K562 (cell line): ENCODE measurements around the gene HSPB7. TPM values are rescaled to one million over a fixed set of nuclear protein-coding genes. Genes with fewer than 3 reads are reported as not detected.

Experiments used
- ARNT ChIP-seq, 2 experiments: fragments of 450-650 bp; IDR thresholded peaks; 2 replicates each; pipeline ENCODE4 v1.6.1; 2016; ENCODE audit warnings: mild to moderate bottlenecking in 1 of 2
- BACH1 ChIP-seq: fragments of 200-800 bp; sonication (Bioruptor generic); IDR thresholded peaks from 2 replicates; pipeline ENCODE4 v1.6.1; 2016; ENCODE audit warnings: missing genetic modification characterization, missing compliant biosample characterization
- CREBBP ChIP-seq: IDR thresholded peaks from one replicate; pipeline ENCODE4 v1.6.1; 2012; ENCODE audit warnings: low read depth, mild to moderate bottlenecking, control low read depth, inconsistent platforms, low read length
- L3MBTL2 ChIP-seq: fragments of 450-650 bp; IDR thresholded peaks from 2 replicates; pipeline ENCODE4 v1.6.1; 2016; ENCODE audit warnings: mild to moderate bottlenecking, moderate library complexity
- MED1 ChIP-seq: sonication (generic); formaldehyde crosslinking; IDR thresholded peaks from 2 replicates; pipeline ENCODE4 v1.8.1; 2023; ENCODE audit warnings: missing genetic modification reagents, borderline replicate concordance
- MTA1 ChIP-seq: fragments of 450-650 bp; IDR thresholded peaks from 2 replicates; pipeline ENCODE4 v1.6.1; 2017; ENCODE audit warnings: borderline replicate concordance
- MTA2 ChIP-seq: fragments of 450-650 bp; IDR thresholded peaks from 2 replicates; pipeline ENCODE4 v1.6.1; 2016; ENCODE audit warnings: low read depth
- NCOA4 ChIP-seq: fragments of 450-650 bp; IDR thresholded peaks from 2 replicates; pipeline ENCODE4 v1.6.1; 2018; ENCODE audit warnings: mild to moderate bottlenecking; ENCODE audit not compliant: partially characterized antibody
- PCBP1 ChIP-seq: fragments of 200-400 bp; formaldehyde crosslinking; IDR thresholded peaks from 2 replicates; pipeline ENCODE4 v1.6.1; 2018; ENCODE audit warnings: mild to moderate bottlenecking, low read depth, low read length; ENCODE audit not compliant: poor library complexity, severe bottlenecking
- PRMT5 ChIP-seq: sonication (generic); formaldehyde crosslinking; IDR thresholded peaks from 2 replicates; pipeline ENCODE4 v1.5.0; 2020; ENCODE audit warnings: missing genetic modification reagents
- RBM34 ChIP-seq: fragments of 200-400 bp; formaldehyde crosslinking; IDR thresholded peaks from 2 replicates; pipeline ENCODE4 v1.6.1; 2018; ENCODE audit warnings: low read length, borderline replicate concordance; ENCODE audit not compliant: insufficient read depth
- SMC3 ChIP-seq: conservative IDR thresholded peaks from 2 replicates; pipeline ENCODE4 v1.6.1; 2011; ENCODE audit warnings: low read depth, low read length, improper control_type of control experiment; ENCODE audit not compliant: insufficient read depth
- SRF ChIP-seq, 2 experiments: fragments of 250-450, 450-650 bp in 1 of 2; sonication (Bioruptor Pico) in 1 of 2; sonication (generic) in 1 of 2; formaldehyde crosslinking; IDR thresholded peaks; 2 replicates each; pipeline versions ENCODE4 v1.5.0 to v1.5.1; 2020 to 2022; ENCODE audit warnings: mild to moderate bottlenecking in 1 of 2, missing genetic modification reagents in 1 of 2
- TAF9B ChIP-seq: fragments of 450-650 bp; IDR thresholded peaks from 2 replicates; pipeline ENCODE4 v1.6.1; 2018; ENCODE audit warnings: mild to moderate bottlenecking; ENCODE audit not compliant: partially characterized antibody
- TCF7 ChIP-seq: sonication (generic); IDR thresholded peaks from 2 replicates; pipeline ENCODE4 v1.6.1; 2016; ENCODE audit warnings: antibody characterized with exemption, borderline replicate concordance
- TCF7L2 ChIP-seq: fragments of 150-350 bp; IDR thresholded peaks from 2 replicates; pipeline ENCODE4 v1.6.1; 2016; ENCODE audit warnings: low read depth, mild to moderate bottlenecking, low read length, moderate library complexity
- XRCC5 ChIP-seq: fragments of 200-400 bp; formaldehyde crosslinking; IDR thresholded peaks from 2 replicates; pipeline ENCODE4 v1.6.1; 2017; ENCODE audit warnings: low read depth, mild to moderate bottlenecking, low read length
- ZNF197 ChIP-seq: fragments of 200-800 bp; sonication (Bioruptor generic); IDR thresholded peaks from 2 replicates; pipeline ENCODE4 v1.6.1; 2016; ENCODE audit warnings: low read depth, missing genetic modification characterization, missing compliant biosample characterization
- ZNF253 ChIP-seq: fragments of 250-450 bp; sonication (Bioruptor Pico); conservative IDR thresholded peaks from 2 replicates; pipeline ENCODE4 v1.6.1; 2021; ENCODE audit warnings: mild to moderate bottlenecking
- ZNF431 ChIP-seq: sonication (generic); formaldehyde crosslinking; IDR thresholded peaks from 2 replicates; pipeline ENCODE4 v1.8.0; 2022; ENCODE audit warnings: mild to moderate bottlenecking, missing genetic modification reagents
- ZNF507 ChIP-seq: conservative IDR thresholded peaks from 2 replicates; pipeline ENCODE4 v1.6.1; 2017; ENCODE audit warnings: missing genetic modification characterization, missing compliant biosample characterization
- polyA plus RNA-seq, 8 experiments: library from polyadenylated mRNA; depleted of rRNA in 4 of 8; stranded (reverse) in 5 of 8; unstranded in 3 of 8; fragments of >200 nt; fragmentation: Nextera tagmentation in 2 of 8; fragmentation: Illumina TruSeq in 1 of 8; extraction: Ambion mirVana in 2 of 8; extraction: Trizol in 1 of 8; gene quantifications; 2 replicates each; pipeline versions ENCODE4 v1.2.1 to v1.2.3, GENCODE V29; 2011 to 2014; ENCODE audit warnings: inconsistent platforms in 1 of 8, missing spikeins in 1 of 8
- total RNA-seq, 7 experiments: library from RNA; depleted of rRNA in 6 of 7; stranded (reverse); fragments of >200 nt in 6 of 7; fragmentation: Illumina TruSeq in 2 of 7; extraction: Trizol in 2 of 7; gene quantifications; 2 replicates each; pipeline versions ENCODE4 v1.2.1 to v1.2.3, GENCODE V29; 2011 to 2021; ENCODE audit warnings: low replicate concordance in 1 of 7
- TF ChIP-seq, protein P1 (sequence below): sonication (generic); IDR thresholded peaks from 2 replicates; pipeline ENCODE4 v1.6.1; 2016
- TF ChIP-seq, protein P2 (sequence below): sonication (generic); formaldehyde crosslinking; IDR thresholded peaks from 2 replicates; pipeline ENCODE4 v1.8.1; 2022; ENCODE audit warnings: missing genetic modification reagents
- TF ChIP-seq, protein P3 (sequence below): sonication (generic); formaldehyde crosslinking; IDR thresholded peaks from 2 replicates; pipeline ENCODE4 v1.8.0; 2022; ENCODE audit warnings: missing genetic modification reagents, mild to moderate bottlenecking, moderate library complexity, borderline replicate concordance
- TF ChIP-seq, protein P4 (sequence below): fragments of 250-450 bp; sonication (Bioruptor Pico); IDR thresholded peaks from 2 replicates; pipeline ENCODE4 v1.8.0; 2022; ENCODE audit warnings: inconsistent platforms, mild to moderate bottlenecking, moderate library complexity, borderline replicate concordance

Gene HSPB7
- total and polyA plus RNA-seq, 9 of the 15 experiments (the other 6 are each of a cell fraction or from before 2014, with no cell fraction given): 0.05 to 0.19 (median 0.07) TPM; not detected in 6

DNA sequence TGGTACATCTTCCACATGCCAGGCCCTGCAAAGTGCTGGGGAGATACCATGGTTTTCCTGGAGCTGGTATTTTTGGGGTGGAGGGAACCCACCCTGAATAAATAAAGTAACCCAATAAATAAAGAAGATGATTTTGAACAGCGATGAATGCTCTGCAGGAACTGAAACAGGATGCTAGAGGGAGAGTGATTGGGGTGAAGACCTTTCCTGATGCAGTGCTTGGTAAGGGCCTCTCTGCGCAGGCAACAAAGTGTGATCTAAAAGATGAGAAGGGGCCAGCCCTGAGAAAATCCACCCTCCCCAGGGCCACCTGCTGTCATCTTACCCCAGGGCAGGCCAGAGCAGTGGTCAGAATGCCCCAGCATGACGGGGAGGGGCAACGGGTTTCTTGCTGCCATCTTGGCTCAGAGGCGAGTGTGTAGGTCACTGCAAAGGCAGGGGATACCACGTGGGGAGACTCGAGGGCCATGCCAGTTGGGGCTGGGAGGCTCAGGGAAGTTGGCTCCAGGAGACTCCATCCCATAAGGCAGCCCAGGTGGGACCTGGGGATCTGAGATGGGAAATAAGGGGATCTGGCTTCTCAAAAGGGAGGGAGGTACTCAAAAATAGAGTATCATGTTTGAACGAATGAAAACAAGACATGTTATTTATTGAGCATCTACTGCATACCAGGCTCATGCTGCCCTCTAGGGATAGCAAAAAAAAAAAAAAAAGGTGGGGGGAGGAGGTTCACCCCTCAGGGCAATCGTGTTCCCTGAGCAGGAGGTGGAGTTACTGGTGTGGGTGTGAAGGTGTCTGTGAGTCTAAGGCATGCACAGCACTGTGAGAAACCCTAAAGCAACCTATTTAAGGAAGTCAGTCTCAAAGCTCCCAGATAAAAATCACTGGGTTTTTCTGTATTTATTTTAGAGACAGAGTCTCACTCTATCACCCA, 11.0 kb downstream of the HSPB7 start (continued):
- TF ChIP-seq, protein P1, sequence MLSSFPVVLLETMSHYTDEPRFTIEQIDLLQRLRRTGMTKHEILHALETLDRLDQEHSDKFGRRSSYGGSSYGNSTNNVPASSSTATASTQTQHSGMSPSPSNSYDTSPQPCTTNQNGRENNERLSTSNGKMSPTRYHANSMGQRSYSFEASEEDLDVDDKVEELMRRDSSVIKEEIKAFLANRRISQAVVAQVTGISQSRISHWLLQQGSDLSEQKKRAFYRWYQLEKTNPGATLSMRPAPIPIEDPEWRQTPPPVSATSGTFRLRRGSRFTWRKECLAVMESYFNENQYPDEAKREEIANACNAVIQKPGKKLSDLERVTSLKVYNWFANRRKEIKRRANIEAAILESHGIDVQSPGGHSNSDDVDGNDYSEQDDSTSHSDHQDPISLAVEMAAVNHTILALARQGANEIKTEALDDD: no peak
- no peak for TF ChIP-seq BACH1 (tag)
- no peak for TF ChIP-seq TCF7L2
- TF ChIP-seq SMC3: peak; percentile 40; the same call in 1 of the 2 replicates
- no peak for TF ChIP-seq PRMT5 (CRISPR knock-in tag)
- TF ChIP-seq L3MBTL2: peak; percentile 56; the same call in 1 of the 2 replicates
- no peak for TF ChIP-seq ARNT (IDR thresholded peaks at IDR 0.05)
- no peak for TF ChIP-seq XRCC5
- no peak for TF ChIP-seq NCOA4
- TF ChIP-seq ZNF253: no peak
- TF ChIP-seq, protein P2, sequence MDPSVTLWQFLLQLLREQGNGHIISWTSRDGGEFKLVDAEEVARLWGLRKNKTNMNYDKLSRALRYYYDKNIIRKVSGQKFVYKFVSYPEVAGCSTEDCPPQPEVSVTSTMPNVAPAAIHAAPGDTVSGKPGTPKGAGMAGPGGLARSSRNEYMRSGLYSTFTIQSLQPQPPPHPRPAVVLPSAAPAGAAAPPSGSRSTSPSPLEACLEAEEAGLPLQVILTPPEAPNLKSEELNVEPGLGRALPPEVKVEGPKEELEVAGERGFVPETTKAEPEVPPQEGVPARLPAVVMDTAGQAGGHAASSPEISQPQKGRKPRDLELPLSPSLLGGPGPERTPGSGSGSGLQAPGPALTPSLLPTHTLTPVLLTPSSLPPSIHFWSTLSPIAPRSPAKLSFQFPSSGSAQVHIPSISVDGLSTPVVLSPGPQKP: no peak
- TF ChIP-seq, protein P3, sequence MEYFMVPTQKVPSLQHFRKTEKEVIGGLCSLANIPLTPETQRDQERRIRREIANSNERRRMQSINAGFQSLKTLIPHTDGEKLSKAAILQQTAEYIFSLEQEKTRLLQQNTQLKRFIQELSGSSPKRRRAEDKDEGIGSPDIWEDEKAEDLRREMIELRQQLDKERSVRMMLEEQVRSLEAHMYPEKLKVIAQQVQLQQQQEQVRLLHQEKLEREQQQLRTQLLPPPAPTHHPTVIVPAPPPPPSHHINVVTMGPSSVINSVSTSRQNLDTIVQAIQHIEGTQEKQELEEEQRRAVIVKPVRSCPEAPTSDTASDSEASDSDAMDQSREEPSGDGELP (CRISPR knock-in tag): no peak
- TF ChIP-seq, protein P4, sequence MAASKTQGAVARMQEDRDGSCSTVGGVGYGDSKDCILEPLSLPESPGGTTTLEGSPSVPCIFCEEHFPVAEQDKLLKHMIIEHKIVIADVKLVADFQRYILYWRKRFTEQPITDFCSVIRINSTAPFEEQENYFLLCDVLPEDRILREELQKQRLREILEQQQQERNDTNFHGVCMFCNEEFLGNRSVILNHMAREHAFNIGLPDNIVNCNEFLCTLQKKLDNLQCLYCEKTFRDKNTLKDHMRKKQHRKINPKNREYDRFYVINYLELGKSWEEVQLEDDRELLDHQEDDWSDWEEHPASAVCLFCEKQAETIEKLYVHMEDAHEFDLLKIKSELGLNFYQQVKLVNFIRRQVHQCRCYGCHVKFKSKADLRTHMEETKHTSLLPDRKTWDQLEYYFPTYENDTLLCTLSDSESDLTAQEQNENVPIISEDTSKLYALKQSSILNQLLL (CRISPR knock-in tag): no peak
- TF ChIP-seq MED1 (CRISPR knock-in tag): no peak
- no peak for TF ChIP-seq SRF (CRISPR knock-in tag; IDR thresholded peaks at IDR 0.05)
- TF ChIP-seq ZNF431 (CRISPR knock-in tag): no peak
- no peak for TF ChIP-seq PCBP1
- no peak for TF ChIP-seq CREBBP
- TF ChIP-seq MTA2: no peak
- no peak for TF ChIP-seq MTA1
- no peak for TF ChIP-seq RBM34
- no peak for TF ChIP-seq ZNF507
- no peak for TF ChIP-seq TCF7
- no peak for TF ChIP-seq ZNF197 (CRISPR knock-in tag)
- TF ChIP-seq TAF9B: no peak
